OCI-LY7 (cell line): ENCODE results near the gene TMEM37. TPM values are rescaled to one million over a fixed set of nuclear protein-coding genes. Genes with fewer than 3 reads are reported as not detected.

Experiments
- BruUV-seq: library from RNA; stranded (reverse); fragments of 400-500 nt; replicated peaks from 2 replicates; lab custom pipeline; 2021; lab: Mats Ljungman, UMichigan
- CTCF ChIA-PET: fragments of 300-600 bp; sonication (Branson Sonifier 250); formaldehyde crosslinking; loops from one replicate; lab custom pipeline; 2022; ENCODE audit warnings: antibody characterized with exemption; ENCODE audit not compliant: unreplicated experiment; lab: Charles Lee
- POLR2A ChIA-PET: fragments of 300-600 bp; sonication (Branson Sonifier 250); formaldehyde crosslinking; loops from one replicate; lab custom pipeline; 2022; ENCODE audit warnings: antibody characterized with exemption; lab: Charles Lee
- DNase-seq: peaks from one replicate; pipeline ENCODE4 v3.0.0-alpha.2; 2015; ENCODE audit warnings: low spot score
- H2AFZ ChIP-seq: fragments of 200-600 bp; sonication (generic), shearing (Covaris generic); 2 replicates; pipeline ENCODE4 v1.6.1; 2014; ENCODE audit warnings: mild to moderate bottlenecking, antibody characterized with exemption, low read length, moderate library complexity
- H3K27ac ChIP-seq: fragments of 200-600 bp; sonication (generic); 2 replicates; pipeline ENCODE4 v1.5.1; 2014; ENCODE audit warnings: mixed run types, low read depth, mild to moderate bottlenecking, moderate library complexity, low read length, inconsistent platforms; ENCODE audit not compliant: poor library complexity, severe bottlenecking
- H3K36me3 ChIP-seq: fragments of 200-600 bp; sonication (generic); 2 replicates; pipeline ENCODE4 v1.6.1; 2014; ENCODE audit warnings: mild to moderate bottlenecking, antibody characterized with exemption, low read length, moderate library complexity, mixed read lengths; ENCODE audit not compliant: insufficient read depth
- H3K4me1 ChIP-seq: fragments of 200-600 bp; sonication (generic); 2 replicates; pipeline ENCODE4 v1.5.1; 2014; ENCODE audit warnings: mild to moderate bottlenecking, low read length; ENCODE audit not compliant: insufficient read depth, poor library complexity, severe bottlenecking
- H3K4me2 ChIP-seq: fragments of 200-600 bp; sonication (generic); 2 replicates; pipeline ENCODE4 v1.6.1; 2014; ENCODE audit warnings: mild to moderate bottlenecking, low read length
- H3K4me3 ChIP-seq: fragments of 200-600 bp; sonication (generic); 2 replicates; pipeline ENCODE4 v1.5.1; 2014; ENCODE audit warnings: mild to moderate bottlenecking, low read depth, low read length; ENCODE audit not compliant: poor library complexity, severe bottlenecking
- H3K79me2 ChIP-seq: fragments of 200-600 bp; sonication (generic); 2 replicates; pipeline ENCODE4 v1.6.1; 2016; ENCODE audit warnings: low read depth, mild to moderate bottlenecking, low read length, moderate library complexity, mixed read lengths; ENCODE audit not compliant: insufficient read depth
- H3K9me2 ChIP-seq: fragments of 200-600 bp; sonication (generic); 2 replicates; pipeline ENCODE4 v1.6.1; 2016; ENCODE audit warnings: mild to moderate bottlenecking, low read length, mixed read lengths; ENCODE audit not compliant: insufficient read depth
- H3K9me3 ChIP-seq: fragments of 200-600 bp; sonication (generic); 2 replicates; pipeline ENCODE4 v1.6.1; 2014; ENCODE audit warnings: mild to moderate bottlenecking, mixed run types, low read length, mixed read lengths
- H4K20me1 ChIP-seq: fragments of 200-600 bp; sonication (generic); 2 replicates; pipeline ENCODE4 v1.6.1; 2014; ENCODE audit warnings: mild to moderate bottlenecking, antibody characterized with exemption, low read length, moderate library complexity, mixed read lengths; ENCODE audit not compliant: insufficient read depth
- EZH2phosphoT487 ChIP-seq: fragments of 200-600 bp; sonication (generic); IDR thresholded peaks from 2 replicates; pipeline ENCODE4 v1.6.1; 2018; ENCODE audit warnings: low read depth, borderline replicate concordance, mild to moderate bottlenecking, mixed run types, antibody characterized with exemption, low read length, moderate library complexity, mixed read lengths
- intact Hi-C: fragments of 100-400 bp; cut with micrococcal nuclease; formaldehyde crosslinking; loops from one replicate; pipeline ENCODE4 v1.10.0; 2022; ENCODE audit not compliant: unreplicated experiment
- total RNA-seq, 2 experiments: library from RNA; depleted of rRNA in 1 of 2; stranded (reverse); fragments of >200 nt in 1 of 2; shearing (Covaris generic) in 1 of 2; gene quantifications; 2 replicates each; pipeline ENCODE4 v1.2.3, GENCODE V29; 2014 to 2022
- TF ChIP-seq, protein P1 (sequence below): fragments of 200-600 bp; sonication (generic); conservative IDR thresholded peaks from 2 replicates; pipeline ENCODE4 v1.5.1; 2014; ENCODE audit warnings: mild to moderate bottlenecking, antibody characterized with exemption, low read length, moderate library complexity, mixed read lengths

TMEM37 gene
- total RNA-seq, 2 experiments from 2014 or later = not detected

- ChIA-PET POLR2A (no interaction called here), CTCF (no interaction called here)
- intact Hi-C loops = no loop called here
Observed at GRCh38 chr2:119436993-119437772, 5.5 kb downstream of the TMEM37 start.

GRCh38 chr2:119438128-119438656 is 6.5 kb downstream of the TMEM37 start:
- Histone ChIP-seq H3K36me3 (no peaks in the 10 kb centered on the region), H2AFZ (no peak overlapping the region), H3K9me3 (no peaks in the 10 kb centered on the region), H3K9me2 (no peaks in the 10 kb centered on the region), H3K27ac (no peak overlapping the region), H3K4me3 (no peak overlapping the region), H3K4me2 (no peak overlapping the region), H3K4me1 (no peaks in the 10 kb centered on the region), H3K79me2 (no peaks in the 10 kb centered on the region), H4K20me1 (no peaks in the 10 kb centered on the region)
- DNase-seq = no peak
- no peak for TF ChIP-seq EZH2phosphoT487
- TF ChIP-seq, protein P1, sequence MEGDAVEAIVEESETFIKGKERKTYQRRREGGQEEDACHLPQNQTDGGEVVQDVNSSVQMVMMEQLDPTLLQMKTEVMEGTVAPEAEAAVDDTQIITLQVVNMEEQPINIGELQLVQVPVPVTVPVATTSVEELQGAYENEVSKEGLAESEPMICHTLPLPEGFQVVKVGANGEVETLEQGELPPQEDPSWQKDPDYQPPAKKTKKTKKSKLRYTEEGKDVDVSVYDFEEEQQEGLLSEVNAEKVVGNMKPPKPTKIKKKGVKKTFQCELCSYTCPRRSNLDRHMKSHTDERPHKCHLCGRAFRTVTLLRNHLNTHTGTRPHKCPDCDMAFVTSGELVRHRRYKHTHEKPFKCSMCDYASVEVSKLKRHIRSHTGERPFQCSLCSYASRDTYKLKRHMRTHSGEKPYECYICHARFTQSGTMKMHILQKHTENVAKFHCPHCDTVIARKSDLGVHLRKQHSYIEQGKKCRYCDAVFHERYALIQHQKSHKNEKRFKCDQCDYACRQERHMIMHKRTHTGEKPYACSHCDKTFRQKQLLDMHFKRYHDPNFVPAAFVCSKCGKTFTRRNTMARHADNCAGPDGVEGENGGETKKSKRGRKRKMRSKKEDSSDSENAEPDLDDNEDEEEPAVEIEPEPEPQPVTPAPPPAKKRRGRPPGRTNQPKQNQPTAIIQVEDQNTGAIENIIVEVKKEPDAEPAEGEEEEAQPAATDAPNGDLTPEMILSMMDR = no peak
- no TSS peak for BruUV-seq
- ChIA-PET CTCF (no interaction called here), POLR2A (interaction anchor here (0.6 kb wide), 2 partner anchors 42 to 43 kb away, joined by 3 read pairs; no protein-coding TSS in a partner anchor)
- intact Hi-C loops = no loop called here

More at GRCh38 chr2:119436993-119437772, 5.5 kb downstream of the TMEM37 start:
- H3K9me2 ChIP-seq = no peaks in the 10 kb centered on the region
- DNase-seq = no peak
- no peaks in the 10 kb centered on the region for H3K9me3 ChIP-seq
- BruUV-seq = no TSS peak
- TF ChIP-seq, protein P1 = no peak
- no peak for TF ChIP-seq EZH2phosphoT487
- H3K4me2 ChIP-seq = no peak overlapping the region
- H4K20me1 ChIP-seq = no peaks in the 10 kb centered on the region
- H3K27ac ChIP-seq = no peak overlapping the region
- no peak overlapping the region for H2AFZ ChIP-seq
- no peak overlapping the region for H3K4me3 ChIP-seq
- no peaks in the 10 kb centered on the region for H3K36me3 ChIP-seq
- peaks cover under 1% of the 10 kb centered on the region for H3K4me1 ChIP-seq
- H3K79me2 ChIP-seq = no peaks in the 10 kb centered on the region
